ENCODE results near the gene CAMK1D.
"Not testable (repeated sequence)": the region's sequence is repeated elsewhere in the genome, so short reads cannot be mapped to it uniquely, and the experiment has no call there.

CAMK1D gene

DNA sequence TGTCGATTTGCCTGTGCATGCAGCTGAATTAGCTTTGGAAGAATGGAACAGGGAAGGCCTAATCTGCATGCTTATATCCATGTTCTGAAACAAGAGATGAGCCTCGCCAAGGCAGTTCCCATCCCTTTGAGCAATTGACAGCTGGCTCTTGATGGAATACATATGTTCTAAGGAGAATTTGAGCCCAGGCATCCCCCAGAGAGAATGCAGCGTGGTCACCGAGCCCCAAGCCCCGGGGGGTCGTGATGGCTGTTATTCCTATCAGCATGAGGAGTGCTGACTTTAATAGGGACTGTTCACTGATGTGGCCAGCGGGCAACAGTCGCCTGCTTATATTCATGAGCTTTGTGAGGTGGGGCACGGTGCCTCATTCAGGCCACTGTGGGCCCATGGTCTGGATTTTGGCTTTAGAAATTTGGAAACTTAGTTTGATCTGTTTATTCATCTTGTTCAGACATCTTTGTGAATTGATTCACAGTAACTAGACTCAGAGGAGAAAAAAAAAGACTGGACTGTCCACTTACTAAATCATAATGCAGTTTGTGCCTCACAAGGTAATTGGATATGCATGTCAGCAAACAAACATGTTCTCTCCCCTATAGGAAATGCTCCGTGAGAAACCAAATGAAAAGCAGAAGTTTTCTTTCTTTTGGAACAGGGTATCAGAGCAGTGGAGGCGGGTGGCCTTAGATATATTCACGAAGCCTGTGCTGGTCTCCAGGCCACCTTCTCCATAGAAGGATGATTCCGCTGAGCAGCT, 447.2 kb downstream of the CAMK1D start:
- ATAC-seq (no peak), DNase-seq (no peak)

DNA sequence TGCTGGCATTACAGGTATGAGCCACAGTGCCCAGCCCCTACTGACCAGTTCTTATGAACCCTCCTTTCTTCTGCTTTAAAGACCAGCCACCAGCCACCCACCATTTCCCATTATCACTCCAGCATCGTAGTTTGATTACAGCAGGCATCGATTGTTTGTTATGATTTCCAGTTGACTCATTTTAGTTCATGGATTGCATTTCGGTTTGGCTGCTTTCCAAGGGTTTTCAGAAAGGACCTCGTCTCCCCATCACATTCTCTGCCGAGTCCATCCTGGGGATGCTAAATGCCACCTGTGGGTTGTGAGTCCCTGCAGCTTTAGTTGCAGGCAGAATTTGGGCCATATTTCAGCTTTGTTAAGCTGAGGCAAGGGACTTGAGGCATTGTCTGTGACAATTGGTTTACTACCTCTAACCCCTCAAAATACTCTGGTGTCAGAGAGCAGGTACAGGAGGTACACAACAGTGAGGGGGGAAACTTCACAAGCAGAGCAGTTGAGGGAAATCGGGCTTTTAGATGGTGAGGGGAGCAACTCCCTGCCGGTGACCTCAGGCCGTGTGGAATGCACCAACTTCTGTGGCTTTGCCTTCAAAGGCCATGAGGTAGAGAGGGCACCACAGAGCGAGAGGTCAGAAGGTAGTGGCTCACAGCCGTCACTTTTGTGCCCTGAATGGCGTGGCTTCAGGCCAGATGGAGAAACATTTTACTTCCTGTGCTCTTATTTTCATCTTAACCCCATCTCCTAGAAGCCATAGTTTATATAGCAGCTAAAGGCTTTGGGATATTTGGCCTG, 448.3 kb downstream of the CAMK1D start:
- no peak for DNase-seq
- ATAC-seq = no peak

DNA sequence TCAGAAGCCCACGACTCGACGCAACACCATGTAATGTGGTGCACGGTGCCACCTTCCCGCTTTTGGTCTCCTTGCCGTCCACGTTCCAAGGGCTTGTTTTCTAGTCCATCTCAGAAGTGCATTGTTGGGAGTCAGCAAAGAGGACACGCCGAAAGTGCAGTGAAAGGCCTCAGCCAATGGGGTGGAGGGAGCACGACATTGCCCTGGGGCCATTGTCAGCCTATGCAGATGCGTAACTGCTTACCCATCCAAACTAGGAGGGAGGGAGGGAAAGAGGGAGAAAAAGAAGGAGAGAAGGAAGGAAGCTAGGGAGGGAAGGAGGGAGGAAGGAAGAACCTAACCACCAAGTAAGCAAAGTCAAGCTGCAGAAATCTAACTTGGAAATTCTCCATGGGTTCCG, 449.8 kb downstream of the CAMK1D start:
- ATAC-seq (no peak), DNase-seq (no peak)

DNA sequence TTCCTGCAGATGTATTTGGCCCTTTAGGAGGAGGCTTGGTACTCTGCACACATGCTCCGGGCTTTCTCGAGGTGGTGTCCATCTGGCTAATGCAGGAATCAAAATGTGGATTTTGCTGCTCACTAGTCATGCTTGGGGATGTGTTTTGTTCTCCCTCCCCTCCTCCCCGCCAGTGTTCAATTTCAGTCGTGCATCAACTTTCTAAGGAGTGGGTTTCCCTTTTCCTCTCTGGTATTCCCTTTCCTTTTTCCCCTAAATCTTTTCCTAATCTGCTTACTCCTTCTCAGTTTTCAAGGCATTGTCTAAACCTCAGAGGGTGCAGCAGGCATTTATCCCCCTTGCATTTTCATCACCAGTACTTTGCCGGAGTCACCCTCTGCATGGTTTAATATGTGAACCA, 450.4 kb downstream of the CAMK1D start:
- ATAC-seq (no peak), DNase-seq (no peak)

DNA sequence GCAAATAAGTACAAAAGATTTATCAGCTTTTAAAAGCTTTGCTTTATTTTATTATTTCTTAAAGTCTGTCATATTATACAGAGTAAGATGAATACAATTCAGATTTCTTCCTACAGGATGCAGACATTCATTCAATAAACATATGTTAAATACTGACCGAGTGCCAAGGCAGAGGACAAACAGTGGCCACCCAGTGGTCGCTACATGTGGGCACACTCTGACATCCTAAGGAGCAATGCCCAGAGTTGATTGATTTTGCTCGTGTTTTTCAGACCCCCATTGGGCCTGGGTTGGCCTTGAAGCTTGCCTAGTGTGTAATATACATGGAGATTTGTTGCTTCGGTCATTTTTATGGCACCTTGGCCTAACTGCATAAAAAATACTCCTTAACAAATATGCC, 451.0 kb downstream of the CAMK1D start:
- DNase-seq = no peak
- ATAC-seq = no peak

DNA sequence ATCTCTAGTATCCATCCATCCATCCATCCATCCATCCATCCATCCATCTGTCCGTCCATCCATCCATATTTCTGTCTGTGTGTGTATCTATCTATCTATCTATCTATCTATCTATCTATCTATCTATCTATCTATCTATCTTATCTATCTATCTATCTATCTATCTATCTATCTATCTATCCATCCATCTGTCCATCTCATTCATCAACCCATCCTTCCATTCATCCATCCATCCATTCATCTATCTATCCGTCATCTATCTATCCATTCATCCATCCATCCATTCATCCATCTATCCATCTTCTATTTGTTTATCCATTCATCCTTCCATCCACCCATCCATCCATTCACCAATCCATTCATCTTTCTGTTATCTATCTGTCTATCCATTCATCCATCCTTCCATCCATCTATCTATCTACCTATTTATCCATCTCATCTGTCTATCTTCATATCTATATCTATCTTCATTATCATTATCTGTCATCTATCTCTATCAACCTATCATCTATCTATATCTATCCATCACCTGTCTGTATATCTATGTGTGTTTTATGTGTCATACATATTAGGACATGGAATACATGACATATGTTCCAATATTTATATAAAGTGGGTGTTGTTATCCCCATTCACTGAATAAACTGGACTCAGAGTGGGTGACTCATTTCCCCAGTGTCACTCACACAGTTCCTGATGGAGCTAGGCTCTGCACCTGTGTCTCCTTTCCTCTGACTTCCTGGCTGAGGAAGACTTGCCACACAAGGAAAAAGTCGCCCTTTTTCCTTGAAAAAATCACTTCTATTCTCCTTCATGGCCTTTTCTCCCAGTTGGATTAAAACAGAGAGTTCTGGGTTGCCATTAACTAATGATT, 452.1 kb downstream of the CAMK1D start:
- ATAC-seq (no peak), DNase-seq (no peak)

DNA sequence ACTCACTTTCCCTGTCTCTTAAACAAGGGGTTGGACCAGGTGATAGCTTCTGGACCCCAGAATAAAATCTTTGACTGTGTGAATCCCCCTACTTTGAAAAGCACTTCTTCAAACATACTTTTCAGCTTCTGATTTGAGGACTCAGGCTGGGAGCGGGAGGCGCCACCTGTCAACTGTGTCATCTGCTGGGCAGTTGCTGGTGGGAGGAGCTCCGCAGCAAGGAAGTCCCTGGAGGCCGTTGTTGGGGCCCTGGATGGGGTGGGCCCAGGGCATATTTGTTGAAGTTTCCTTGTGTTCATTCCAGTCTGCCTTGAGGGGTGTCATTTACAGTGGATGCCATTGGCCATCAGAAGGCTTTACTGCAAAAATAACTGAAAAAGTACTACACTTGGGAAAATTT, 454.4 kb downstream of the CAMK1D start:
- ATAC-seq (no peak), DNase-seq (no peak)

DNA sequence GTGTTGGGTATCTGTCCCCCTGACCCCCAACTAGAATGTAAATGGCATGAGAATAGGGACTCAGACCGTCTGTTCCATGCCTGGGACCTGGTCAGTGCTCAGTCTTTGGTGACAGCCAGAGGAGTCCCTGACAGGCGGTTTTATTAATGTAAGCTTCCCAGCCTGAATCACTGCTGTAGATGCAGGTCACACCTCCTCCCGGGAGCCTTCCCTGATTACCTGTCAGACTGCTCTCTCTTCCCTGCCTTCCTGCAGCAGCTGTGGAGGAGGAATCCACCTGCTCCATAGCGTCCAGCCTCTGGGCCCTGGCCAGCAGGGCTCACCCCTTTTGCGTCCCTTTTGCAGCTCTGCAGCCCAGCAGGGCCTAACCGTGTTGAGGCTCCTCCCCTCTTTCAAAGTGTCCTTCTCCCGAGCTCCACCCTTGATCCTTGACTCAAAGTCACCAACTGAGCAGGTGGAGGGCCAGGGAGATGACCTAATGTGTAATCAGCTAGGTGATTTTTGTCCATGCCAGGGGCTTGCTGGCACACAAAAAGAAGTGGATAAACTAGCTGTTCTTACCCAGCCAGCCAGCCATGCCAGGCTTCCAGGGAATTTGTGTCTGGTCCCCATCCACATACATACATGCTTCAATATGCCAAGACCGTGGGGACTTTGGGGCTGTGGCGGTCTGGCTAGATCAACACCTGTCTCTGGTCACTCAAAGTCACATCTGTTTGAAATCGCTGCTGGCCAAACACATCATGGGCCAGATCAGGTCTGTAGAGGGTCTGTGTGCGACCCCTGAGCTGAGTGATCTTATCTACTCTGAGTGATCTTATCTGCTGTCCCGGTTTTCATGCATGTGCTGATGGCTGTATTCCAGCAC, 457.1 kb downstream of the CAMK1D start:
- ATAC-seq = no peak

DNA sequence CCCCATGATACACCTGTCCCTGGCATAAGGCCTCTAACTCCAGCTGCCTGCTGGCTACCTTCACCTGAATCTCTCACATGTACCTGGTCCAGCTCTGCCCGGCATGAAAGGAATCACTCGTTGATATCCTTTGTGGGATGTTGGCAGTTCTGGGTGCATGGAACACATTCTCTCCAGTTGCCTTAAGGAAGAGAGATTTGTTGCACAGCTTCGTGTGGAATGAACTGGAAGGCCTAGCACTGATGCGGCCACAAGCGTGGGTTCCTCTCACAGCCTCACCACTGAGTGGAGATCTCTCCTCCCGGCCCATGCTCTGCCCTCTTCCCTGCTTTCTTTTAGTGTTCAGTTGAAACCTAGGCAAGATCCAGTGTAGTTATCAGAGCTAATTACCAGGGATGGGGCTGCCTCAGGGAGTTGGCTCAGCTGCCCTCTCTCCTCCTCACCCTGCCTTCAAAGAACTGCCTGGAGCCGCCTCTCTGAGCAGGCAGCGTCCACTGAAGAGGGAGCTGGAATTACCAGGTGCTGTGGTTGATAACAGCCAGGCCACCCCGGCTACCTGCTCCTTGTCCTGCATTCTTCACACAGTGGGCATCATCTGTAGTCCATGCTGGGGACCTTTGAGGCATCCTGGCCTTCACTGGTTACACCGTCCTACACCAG, 457.9 kb downstream of the CAMK1D start:
- DNase-seq (no peak), ATAC-seq (no peak)

More for the DNA sequence above, 457.1 kb downstream of the CAMK1D start:
- no peak for DNase-seq

DNA sequence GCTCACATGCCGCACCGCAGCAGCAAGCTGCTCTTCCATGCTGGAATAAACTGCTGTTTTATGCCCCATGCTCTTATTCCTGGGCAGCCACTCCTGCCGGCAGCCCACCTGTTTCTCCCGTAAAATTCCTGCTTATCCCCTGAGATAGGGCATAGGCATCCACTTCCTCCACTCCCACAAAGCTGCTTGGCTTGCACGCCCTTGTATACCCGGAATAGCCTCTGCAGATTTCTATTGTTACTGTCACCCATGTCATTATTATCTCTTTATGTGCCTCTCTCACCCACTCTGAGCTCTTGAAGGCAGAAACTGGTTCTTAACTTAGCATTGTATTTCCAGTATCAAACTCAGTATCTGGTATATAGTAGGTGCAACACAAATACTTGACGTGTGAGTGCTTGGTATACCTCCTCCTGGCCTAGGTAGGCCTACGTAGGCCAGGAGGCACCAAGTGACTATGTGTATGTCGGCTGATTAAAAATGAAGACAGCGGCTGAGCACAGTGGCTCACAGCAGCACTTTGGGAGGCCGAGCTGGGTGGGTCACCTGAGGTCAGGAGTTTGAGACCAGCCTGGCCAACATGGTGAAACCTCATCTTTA, 458.8 kb downstream of the CAMK1D start:
- ATAC-seq (no peak), DNase-seq (no peak)

DNA sequence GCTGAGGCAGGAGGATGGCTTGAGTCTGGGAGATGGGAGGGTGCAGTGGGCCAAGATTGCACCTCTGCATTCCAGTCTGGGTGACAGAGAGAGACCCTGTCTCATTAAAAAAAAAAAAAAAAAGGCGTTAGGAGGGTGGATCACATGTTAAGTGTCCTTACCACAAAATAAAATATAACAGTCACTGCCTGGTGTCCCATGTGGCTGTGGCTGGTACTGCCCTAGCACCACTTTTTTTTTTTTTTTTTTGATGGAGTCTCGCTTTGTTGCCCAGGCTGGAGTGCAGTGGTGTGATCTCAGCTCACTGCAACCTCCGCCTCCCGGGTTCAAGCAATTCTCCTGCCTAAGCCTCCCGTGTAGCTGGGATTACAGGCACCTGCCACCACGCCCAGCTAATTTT, 460.7 kb downstream of the CAMK1D start:
- peak; percentile 32 for ATAC-seq
- not testable (repeated sequence) for DNase-seq

DNA sequence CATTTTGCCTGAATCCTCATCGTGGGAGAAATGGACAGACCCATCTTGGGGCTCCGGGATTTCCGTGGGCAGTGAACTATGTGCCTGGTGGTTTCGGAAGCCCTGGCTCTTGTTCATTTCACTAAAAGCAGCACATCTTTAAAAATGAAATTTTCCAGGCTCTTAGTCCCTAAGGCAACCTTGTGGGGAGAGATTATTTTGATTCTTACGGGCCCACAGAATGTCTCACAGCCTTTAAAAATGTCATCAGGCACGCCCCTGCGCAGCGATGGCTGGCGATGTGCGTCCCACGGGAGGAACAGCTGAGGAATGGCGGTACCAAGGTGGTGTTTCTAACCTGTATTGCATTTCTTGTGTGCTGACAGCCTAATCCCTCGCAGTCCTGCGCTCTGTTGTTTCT, 462.5 kb downstream of the CAMK1D start:
- no peak for DNase-seq
- ATAC-seq = no peak

DNA sequence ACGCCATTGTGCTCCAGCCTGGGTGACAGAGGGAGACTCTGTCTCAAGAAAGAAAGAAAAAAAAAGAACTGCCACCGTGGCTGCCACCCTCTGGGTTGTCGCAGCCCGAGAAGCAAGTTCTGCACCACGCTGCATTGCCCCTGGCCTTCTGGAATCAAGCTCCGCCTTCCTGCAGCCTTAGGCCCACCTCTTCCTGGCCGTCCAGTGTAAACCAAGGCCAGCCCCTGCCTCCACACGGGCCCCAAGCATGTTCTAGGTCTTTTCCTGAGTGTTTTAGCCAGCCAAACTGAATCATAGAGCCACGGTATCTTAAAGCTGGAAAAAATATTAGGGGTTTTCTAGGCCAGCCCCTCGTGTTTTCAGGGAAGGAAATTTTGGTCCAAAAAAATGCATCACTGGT, 463.2 kb downstream of the CAMK1D start:
- no peak for DNase-seq
- ATAC-seq = no peak

DNA sequence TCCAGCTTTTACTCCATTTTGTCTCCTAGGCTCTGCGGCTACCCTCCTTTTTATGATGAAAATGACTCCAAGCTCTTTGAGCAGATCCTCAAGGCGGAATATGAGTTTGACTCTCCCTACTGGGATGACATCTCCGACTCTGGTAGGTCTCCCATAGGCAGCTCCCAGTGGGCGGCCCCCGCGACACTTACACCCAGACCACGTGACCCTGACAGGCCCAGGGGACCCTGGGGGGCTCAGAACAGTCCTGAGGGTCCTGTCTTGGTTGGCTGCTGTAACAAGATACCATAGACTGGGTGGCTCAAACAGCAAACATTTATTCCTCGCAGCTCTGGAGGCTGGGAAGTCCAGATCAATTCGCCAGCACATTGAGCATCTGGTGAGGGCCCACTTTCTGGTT, 464.8 kb downstream of the CAMK1D start:
- no peak for ATAC-seq
- no peak for DNase-seq

DNA sequence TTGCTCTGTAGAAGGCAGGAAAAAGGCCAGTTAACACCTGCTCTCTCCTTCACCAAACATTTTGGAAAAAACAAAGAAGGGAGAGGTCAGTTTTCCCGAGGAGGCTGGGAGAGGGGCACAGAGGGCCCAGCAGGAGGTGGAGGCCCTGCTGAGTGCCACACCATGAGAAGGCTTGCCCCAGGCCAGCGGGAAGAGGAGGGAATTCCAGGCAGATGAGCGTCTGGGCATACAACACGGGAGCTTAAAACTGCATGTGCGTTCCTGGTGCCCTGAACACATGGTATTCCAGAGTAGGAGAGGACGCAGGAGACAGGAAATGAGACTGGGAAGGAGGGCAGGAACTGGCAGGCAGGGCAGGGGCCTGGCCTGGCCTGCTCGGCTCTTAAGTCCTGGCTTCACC, 469.7 kb downstream of the CAMK1D start:
- DNase-seq = no peak

DNA sequence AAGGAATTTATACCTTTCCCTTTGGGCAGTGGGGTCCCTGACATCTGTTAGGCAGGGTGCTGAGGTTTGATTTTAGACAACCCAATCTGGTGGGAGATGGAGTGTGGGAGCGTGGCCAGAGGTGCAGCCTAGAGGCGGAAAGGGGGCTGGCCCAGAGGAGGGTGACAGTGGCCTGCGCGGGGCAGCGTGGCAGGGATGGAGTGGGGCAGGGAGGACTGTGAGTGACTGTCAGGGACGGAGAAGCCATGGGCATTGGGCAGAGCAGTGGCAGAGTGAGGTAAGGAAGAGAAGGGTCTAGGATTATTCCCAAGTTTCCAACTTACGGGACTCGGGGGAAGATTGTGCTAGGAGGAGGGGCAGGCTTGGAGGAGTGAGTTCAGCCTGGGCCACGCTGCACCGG, 470.3 kb downstream of the CAMK1D start:
- no peak for ATAC-seq
- no peak for DNase-seq

More for the DNA sequence above, 469.7 kb downstream of the CAMK1D start:
- no peak for ATAC-seq

DNA sequence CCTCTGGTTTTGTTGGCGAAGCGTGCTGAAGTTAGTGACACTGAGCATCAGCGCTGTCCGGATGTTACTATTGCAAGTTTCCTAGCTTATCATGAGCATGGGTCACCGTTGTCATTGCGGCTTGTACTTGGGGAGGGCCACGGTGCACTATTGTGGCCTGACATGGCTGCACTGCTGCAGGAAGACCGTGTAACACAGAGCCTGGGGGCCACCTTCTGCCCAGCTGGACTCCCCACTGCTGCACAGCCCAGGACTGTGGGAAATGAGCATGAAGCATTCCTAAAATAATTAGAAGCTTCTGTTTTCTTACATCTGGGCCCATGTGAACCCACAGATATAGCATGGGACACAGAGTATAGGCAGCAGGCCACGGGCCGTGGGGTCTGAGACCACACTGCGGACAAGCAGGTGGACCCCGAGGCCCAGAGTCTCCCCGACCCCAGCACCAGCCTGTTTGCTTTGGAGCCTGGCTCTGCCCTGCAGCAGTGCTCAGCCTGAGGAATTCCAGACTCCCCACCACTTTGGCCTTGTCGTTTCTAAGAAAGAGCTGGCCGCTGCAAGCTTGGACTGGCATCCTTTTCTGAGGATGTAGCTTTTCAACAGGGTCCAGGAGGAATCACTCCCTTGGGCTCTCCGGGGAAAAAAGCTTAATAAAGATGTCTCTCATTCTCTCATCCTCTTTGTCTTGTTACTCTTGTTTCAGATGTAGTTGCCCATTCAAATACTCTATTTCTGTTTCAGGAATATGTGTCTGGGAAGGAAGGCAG, 473.0 kb downstream of the CAMK1D start:
- no peak for DNase-seq
- ATAC-seq = no peak

DNA sequence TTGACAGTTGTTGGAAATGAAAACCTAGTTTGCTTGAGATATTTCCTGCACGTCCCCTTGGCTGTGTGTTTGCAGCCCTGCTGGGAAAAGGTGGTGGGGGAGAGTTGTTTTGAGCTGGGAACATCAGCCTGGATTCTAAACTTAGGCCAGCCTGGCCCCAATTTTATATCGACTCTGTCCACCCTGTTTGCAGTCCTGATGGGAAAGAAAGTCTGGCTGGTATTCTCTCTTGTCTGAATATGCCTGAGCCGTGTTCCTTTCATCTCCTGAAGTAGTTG, 473.5 kb downstream of the CAMK1D start:
- no peak for DNase-seq

DNA sequence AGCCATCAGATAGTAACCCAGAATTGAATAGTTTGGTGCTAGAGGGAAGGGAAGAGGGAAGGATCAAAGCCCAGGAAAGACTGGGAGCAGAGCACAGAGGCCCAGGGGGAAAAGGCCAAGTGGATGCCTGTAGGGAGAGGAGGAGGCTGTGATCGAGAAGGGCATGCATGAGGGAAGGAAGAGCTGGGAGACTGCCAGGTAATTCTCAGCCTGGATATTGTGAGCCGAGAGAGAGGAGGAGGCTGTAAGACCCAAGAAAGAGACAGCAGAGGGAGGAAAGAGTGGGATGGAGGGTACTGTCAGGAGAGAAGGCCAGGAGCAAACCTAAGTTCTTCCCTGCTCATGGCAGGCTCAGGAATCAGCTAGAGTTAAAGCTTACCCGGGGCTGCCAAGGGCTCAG, 474.0 kb downstream of the CAMK1D start:
- no peak for ATAC-seq
- DNase-seq = no peak

More for the DNA sequence above, 473.5 kb downstream of the CAMK1D start:
- no peak for ATAC-seq

DNA sequence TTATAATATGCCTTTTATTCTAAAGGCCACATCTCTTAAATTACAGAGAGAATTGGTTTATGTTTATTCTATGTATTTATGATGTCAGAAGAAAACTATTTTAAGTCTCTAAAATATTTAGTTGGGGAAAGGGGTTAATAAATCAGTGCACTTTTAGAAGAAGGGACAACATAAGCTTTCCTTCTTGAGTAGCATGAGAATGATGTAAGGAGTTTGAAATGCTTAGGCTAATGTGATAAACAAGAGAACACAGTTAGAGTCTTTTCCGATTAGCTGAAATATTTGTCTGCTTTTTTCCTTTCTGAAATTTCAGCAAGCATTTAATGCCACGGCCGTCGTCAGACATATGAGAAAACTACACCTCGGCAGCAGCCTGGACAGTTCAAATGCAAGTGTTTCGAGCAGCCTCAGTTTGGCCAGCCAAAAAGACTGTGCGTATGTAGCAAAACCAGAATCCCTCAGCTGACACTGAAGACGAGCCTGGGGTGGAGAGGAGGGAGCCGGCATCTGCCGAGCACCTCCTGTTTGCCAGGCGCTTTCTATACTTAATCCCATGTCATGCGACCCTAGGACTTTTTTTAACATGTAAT, 476.0 kb downstream of the CAMK1D start:
- ATAC-seq (no peak), DNase-seq (no peak)

Data from stimulated activated naive CD8-positive, alpha-beta T cell treated with anti-CD3 and anti-CD28 coated beads, Interleukin-15, Interleukin-2, amounts not matched to agents 100 U/mL and 50 U/mL, for 24 hours (primary cell).